Measurements from ENCODE around the gene ZNF674.

The ZNF674 gene

DNA sequence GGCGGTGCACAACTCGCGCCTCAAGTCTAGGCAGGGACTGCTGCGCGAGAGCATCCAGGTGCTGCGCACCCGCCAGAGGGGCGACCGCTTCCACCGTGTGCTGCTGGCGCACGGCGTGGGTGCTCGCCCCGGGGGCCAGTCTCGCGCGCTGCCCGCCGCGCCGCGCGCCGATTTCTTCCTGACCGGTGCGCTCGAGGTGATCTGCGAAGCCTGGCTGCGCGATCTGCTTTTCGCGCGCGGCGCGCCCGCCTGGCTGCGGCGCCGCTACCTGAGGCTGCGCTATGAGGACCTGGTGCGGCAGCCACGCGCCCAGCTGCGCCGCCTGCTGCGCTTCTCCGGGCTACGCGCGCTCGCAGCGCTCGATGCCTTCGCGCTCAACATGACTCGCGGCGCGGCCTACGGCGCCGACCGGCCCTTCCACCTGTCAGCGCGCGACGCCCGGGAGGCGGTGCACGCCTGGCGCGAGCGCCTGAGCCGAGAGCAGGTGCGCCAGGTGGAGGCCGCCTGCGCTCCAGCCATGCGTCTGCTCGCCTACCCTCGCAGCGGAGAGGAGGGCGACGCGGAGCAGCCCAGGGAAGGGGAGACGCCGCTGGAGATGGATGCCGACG is 29.7 kb upstream of the ZNF674 start:
- DNase-seq = peak; percentile 3 to 18
- TF ChIP-seq GATA1 (IDR thresholded peaks at IDR 0.05; ENCODE audit: low read depth, low read length) (no peak), POLR2A (IDR thresholded peaks at IDR 0.05; ENCODE audit: low read length) (no peak)

- DNase-seq = peak; percentile 15 to 36
- TF ChIP-seq GATA1 (IDR thresholded peaks at IDR 0.05; ENCODE audit: low read depth, low read length) = no peak
- no peak for TF ChIP-seq POLR2A (IDR thresholded peaks at IDR 0.05; ENCODE audit: low read length)
Measured at GRCh38 chrX:46573892-46574773, 28.9 kb upstream of the ZNF674 start.

GRCh38 chrX:46573331-46573891 is 28.2 kb upstream of the ZNF674 start, which contains the start of gene CHST7:
CHST7 (plus strand) TSS chrX:46573765; CDS start chrX:46573932, 167 bp downstream.
- TF ChIP-seq GATA1 (IDR thresholded peaks at IDR 0.05; ENCODE audit: low read depth, low read length) = no peak
- no peak for TF ChIP-seq POLR2A (IDR thresholded peaks at IDR 0.05; ENCODE audit: low read length)
- peak; percentile 28 to 33 for DNase-seq

DNA sequence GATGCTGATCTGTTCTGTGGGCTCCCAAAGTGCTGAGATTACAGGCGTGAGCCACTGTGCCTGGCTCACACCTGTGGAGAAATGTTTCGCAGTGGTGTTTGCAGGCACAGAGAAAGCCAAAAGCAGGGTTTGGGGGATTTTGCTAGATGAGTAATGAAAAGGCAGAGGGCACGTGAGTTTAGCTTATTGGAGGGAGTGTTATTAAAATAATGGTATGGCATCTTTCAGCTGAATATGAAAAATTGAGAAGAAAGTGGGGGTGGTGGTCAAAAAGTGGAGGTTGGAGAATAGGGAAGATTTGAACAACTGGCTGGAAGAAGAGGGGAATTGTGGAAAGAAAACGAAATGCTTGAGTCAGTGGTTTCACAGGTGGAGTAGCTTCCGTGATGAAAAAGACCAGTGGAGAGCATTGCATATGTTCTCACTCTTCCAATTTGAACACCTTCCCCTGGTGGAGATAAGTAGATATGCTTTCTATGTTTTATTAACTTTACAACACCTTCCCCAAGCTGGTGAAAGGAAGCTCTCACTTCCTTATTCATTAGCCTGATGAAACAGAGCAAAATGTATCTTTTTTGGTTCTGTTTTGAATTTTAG is 27.2 kb upstream of the ZNF674 start:
- DNase-seq = no peak
- TF ChIP-seq GATA1 (IDR thresholded peaks at IDR 0.05; ENCODE audit: low read depth, low read length) (no peak), POLR2A (IDR thresholded peaks at IDR 0.05; ENCODE audit: low read length) (no peak)

DNA sequence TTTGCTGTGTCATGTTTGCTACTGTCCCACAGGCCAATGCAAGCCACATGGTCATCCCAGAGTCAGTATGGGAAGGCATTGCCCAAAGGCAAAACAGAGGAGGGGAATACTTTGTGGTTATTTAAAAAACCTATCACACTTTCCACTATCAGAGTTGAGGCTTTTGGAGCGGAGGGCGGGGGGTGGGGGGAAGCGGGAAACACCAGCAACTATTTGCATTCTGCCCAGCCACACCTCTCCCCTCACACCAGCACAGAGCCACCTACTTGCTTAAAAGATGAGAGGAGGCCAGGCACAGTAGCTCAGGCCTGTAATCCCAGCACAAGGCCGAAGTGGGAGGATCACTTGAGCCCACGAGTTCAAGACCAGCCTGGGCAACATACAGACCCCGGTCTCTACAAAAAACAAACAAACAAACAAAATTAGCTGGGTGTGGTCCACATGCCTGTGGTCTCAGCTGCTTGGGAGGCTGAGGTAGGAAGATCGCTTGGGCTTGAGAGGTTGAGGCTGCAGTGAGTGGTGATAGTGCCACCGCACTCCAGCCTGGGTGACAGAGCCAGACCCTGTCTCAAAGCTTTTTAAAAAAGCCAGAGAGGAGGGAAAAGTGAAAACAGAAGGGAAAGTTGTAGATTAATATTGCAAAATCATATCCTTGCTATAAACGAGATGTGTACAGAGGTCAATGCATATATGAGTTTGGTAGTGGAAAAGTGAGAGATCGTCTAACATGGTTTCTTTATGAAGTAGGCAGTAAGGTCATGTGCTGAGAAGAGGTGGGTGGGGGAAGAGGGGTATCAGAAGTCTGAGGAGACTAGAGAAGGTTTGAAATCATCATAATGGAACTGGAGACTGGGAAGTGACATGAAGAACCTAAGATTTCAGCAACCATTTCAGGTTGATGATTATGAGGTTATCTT is 26.5 kb upstream of the ZNF674 start:
- DNase-seq = no peak
- no peak for TF ChIP-seq GATA1 (IDR thresholded peaks at IDR 0.05; ENCODE audit: low read depth, low read length)
- no peak for TF ChIP-seq POLR2A (IDR thresholded peaks at IDR 0.05; ENCODE audit: low read length)

GRCh38 chrX:46569621-46570020 is 24.4 kb upstream of the ZNF674 start:
- no peak for DNase-seq
- TF ChIP-seq GATA1 (IDR thresholded peaks at IDR 0.05; ENCODE audit: low read depth, low read length) (no peak), POLR2A (IDR thresholded peaks at IDR 0.05; ENCODE audit: low read length) (no peak)

DNA sequence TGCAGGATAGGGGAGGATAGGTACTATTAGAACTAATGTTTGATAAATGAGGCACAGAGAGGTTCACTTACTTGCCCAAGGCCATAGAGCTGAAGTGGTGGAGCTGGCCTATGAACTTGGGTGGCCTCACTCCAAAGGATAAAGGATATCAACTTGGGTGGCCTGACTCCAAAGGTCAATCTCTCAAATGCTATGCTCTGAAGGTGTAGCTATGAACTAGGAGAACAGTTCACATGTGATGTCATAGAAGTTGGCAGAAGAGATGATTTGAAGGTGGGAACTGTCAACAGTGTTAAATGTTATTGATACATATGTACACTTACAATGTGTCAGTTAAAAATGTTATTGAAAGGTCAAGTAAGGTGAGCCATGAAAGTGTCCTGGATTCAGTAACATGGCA is 22.2 kb upstream of the ZNF674 start:
- TF ChIP-seq GATA1 (IDR thresholded peaks at IDR 0.05; ENCODE audit: low read depth, low read length) = no peak
- TF ChIP-seq POLR2A (IDR thresholded peaks at IDR 0.05; ENCODE audit: low read length) = no peak

GRCh38 chrX:46561824-46562657 is 16.8 kb upstream of the ZNF674 start:
- TF ChIP-seq GATA1 (IDR thresholded peaks at IDR 0.05; ENCODE audit: low read depth, low read length) (no peak), POLR2A (IDR thresholded peaks at IDR 0.05; ENCODE audit: low read length) (no peak)
- peak; percentile 11 to 20 for DNase-seq

More for the DNA sequence above, 22.2 kb upstream of the ZNF674 start:
- no peak for DNase-seq

DNA sequence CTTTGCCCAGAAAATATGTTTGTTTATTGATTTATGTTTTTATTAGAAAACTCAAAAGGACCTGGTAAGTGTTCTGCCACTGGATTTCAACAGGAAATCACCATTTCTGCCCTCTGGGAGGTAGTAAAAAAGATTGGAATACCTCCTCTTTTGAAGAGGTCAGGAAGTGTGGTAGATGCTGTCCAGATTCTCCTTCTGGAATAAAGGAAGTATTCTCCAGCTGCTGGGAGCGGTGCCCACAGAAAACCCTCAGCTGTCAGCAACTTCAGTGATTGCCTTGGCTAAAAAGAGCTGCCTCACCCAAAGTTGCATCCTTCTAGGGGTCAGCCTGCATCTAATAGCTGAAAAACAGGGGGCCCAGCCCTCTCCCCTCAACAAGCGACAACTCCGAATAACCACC is 13.8 kb upstream of the ZNF674 start:
- TF ChIP-seq GATA1 (IDR thresholded peaks at IDR 0.05; ENCODE audit: low read depth, low read length) (no peak), POLR2A (IDR thresholded peaks at IDR 0.05; ENCODE audit: low read length) (no peak)
- no peak for DNase-seq

- peak in 1 of 2 experiments; percentile 0 for DNase-seq
- TF ChIP-seq POLR2A (IDR thresholded peaks at IDR 0.05; ENCODE audit: low read length) = no peak
- TF ChIP-seq GATA1 (IDR thresholded peaks at IDR 0.05; ENCODE audit: low read depth, low read length) = no peak
Measured at GRCh38 chrX:46554942-46555341, 9.7 kb upstream of the ZNF674 start.

DNA sequence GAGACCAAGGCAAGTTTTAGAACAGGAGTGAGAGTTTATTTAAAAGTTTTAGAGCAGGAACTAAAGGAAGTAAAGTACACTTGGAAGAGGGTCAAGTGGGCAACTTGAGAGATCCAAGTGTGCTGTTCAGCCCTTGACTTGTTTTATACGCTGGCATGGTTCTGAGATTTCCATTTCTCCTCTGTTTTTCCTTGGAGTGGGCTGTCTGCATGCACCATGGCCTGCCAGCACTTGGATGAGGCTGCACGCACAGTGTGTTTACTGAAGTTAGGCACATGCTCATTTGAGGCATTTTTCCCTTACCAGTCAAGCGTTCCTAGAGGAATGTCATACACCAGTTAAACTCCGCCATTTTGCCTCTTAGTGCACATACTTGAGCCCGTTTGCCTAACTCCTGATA is 8.7 kb upstream of the ZNF674 start:
- TF ChIP-seq POLR2A (IDR thresholded peaks at IDR 0.05; ENCODE audit: low read length) (no peak), GATA1 (IDR thresholded peaks at IDR 0.05; ENCODE audit: low read depth, low read length) (no peak)
- no peak for DNase-seq

- no peak for TF ChIP-seq GATA1 (IDR thresholded peaks at IDR 0.05; ENCODE audit: low read depth, low read length)
- TF ChIP-seq POLR2A (IDR thresholded peaks at IDR 0.05; ENCODE audit: low read length) = no peak
- no peak for DNase-seq
Measured at GRCh38 chrX:46551494-46552128, 6.4 kb upstream of the ZNF674 start.

Data from erythroblast (primary cell).